Germinal center (tissue), 1 donor: ENCODE results near the gene UBASH3A.

ENCODE experiments used
- DNase-seq: peaks from one replicate; pipeline ENCODE4 v3.0.0; 2012; ENCODE audit warnings: mixed read lengths, low spot score

The UBASH3A gene

DNA sequence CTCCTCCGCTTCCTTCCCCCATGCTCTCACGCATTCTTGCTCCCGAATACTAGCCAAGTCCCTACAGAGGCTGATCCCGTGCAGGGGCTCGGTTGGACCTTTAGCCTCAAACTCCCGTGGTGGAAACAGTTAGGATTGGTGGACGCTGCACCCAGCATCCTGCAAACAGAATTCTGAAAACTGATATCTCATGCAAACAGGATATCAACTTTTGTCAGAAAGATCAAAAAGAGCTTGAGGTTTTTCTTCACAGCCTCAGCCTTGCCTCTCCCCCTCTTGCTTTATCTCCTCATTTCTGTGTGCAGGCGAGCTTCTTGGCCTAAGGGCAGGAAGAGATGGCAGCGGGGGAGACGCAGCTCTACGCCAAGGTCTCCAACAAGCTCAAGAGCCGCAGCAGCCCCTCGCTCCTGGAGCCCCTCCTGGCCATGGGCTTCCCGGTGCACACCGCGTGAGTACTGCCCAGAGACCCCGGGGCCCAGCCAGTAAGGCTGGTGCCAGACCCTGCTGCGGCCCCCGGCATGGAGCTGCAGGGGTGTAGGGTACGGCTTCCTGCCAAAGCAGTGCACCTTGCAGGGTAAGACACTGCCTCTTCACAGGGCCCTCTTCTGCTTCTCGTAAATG is at the start of gene UBASH3A:
Gene UBASH3A (plus strand): TSS at position 292 of the 621 bp plus-strand sequence. CDS start 44 bp downstream, at position 336.
- no peak for DNase-seq

- no peak for DNase-seq
Measured at GRCh38 chr21:42356046-42356445, 47.7 kb upstream of the UBASH3A start.

- no peak for DNase-seq
Measured at GRCh38 chr21:42356650-42357049, 47.1 kb upstream of the UBASH3A start.

DNA sequence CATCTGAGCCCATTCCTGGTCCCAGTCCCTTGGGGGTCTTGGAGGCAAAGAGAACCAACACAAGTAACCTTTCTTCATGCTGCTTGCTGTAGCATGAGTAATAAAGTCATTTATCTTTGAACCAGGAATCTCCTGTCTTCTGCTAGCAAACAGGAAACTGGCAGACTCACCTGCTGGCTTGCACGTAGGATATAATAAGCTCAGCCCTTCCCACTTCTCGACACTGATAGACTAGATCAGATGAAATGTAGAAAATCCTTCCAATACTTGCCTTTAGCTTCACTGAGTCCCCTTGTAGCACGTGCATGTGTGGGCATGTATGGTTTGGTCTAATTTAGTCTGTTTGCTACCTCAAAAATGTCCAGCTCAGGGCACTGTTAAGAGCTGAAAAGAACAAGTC is 46.4 kb upstream of the UBASH3A start:
- DNase-seq = no peak

- DNase-seq = no peak
Measured at GRCh38 chr21:42358261-42358660, 45.4 kb upstream of the UBASH3A start.

GRCh38 chr21:42358937-42359336 is 44.8 kb upstream of the UBASH3A start:
- no peak for DNase-seq

- DNase-seq = no peak
Measured at GRCh38 chr21:42360317-42360716, 43.4 kb upstream of the UBASH3A start.

- no peak for DNase-seq
Measured at GRCh38 chr21:42361286-42361685, 42.4 kb upstream of the UBASH3A start.

DNA sequence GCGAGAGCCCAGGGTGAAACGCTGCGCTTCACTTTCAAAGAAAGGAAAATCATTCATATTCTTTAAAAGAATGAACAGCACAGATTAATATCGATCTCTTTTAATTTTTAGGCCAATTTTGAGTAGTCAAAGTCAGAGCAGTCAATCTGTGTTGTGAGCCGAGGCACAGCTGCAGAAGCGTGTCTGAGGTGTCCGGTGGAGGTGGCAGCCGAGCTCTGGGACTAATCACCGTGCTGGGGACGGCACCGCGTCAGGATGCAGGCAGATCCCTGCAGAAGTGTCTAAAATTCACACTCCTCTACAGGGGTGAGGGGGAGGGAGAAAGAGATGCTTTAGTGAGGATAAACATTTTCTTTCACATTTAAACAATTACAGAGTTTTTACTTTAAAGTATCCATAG is 41.5 kb upstream of the UBASH3A start:
- no peak for DNase-seq

- DNase-seq = no peak
Measured at GRCh38 chr21:42362700-42363099, 41.0 kb upstream of the UBASH3A start.

GRCh38 chr21:42363312-42363711 is 40.4 kb upstream of the UBASH3A start:
- no peak for DNase-seq

DNA sequence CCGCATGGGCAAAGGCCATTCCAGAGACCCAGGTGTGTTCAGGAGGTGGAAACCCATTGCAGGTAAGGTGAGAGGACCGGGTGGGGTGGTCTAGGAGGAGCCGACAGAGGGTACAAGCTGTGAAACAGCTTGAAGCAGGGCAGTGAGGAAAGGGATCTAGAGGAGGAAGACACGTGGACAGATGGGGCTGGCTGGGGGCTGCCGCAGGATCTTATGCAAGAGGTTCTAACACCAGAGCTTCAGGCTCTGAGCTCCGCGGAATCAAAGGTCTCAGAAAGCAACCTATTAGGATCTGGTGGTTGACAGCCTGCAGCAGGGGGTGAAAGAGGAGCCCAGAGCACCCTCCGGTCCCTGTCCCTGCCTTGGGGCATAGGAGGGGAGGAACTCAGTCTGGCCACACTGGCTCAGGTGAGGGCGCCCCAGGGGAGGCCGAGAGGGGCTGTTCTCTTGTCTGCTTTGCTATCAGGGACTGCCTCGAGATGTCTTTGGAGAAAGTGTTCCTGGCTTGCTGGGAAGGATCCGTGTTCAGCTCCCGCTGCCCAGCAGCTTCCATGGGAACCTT is 39.3 kb upstream of the UBASH3A start:
- DNase-seq = no peak

DNA sequence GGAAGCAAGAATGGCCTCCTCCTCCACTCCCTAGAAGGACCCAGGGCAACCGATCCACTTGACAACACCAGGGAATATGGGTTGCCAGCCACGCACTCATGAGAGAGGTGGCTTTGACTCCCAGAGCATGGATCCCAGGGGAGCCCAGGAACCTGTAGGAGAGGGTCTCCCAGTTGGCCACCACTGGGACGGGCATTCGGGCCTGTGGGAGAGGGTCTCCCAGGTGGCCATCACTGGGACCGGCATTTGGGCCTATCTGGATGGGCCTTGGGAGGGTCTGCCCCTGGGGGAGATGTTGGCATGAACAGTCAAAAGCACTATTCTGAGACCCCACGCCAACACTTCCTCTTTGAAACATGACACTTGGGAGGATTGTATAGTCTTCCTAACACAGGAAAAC is 37.9 kb upstream of the UBASH3A start:
- DNase-seq = no peak

- DNase-seq = no peak
Measured at GRCh38 chr21:42366292-42367010, 37.3 kb upstream of the UBASH3A start, which contains the start of gene TFF1. TSS of gene TFF1 (minus strand) at chr21:42366535. CDS start at chr21:42366495, 40 bp downstream.

GRCh38 chr21:42367367-42368165 is 36.1 kb upstream of the UBASH3A start:
- DNase-seq = no peak

- DNase-seq = no peak
Measured at GRCh38 chr21:42369821-42370220, 33.9 kb upstream of the UBASH3A start.

- DNase-seq = no peak
Measured at GRCh38 chr21:42370894-42371654, 32.6 kb upstream of the UBASH3A start.

GRCh38 chr21:42373196-42373907 is 30.4 kb upstream of the UBASH3A start:
- no peak for DNase-seq

DNA sequence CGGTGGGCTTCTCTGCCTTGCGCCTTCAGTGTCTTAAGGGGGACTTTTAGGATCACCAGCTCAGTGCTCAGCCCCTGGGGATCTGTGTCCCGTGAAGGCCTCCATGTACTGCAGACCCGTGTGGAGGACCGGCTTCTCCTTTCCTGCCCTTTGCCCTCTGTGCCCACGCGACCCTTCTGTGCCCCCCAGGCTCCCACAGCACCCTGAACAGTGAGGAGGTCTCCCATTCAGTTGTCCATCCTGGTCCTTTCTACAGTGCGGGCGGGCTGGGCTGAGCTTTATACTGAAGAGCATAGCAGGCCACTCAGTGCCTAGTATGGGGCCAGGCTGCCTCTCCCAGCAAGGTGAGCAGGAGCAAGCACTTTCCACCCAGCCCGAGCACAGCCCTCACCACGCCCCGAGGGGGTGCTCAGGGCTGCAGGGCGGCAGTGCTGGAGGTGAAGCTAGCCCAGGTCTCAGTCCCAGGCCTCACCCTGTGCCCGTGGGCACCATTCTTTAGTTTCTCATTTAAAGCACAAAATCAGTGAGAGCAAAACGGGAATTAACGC is 29.7 kb upstream of the UBASH3A start:
- no peak for DNase-seq

DNA sequence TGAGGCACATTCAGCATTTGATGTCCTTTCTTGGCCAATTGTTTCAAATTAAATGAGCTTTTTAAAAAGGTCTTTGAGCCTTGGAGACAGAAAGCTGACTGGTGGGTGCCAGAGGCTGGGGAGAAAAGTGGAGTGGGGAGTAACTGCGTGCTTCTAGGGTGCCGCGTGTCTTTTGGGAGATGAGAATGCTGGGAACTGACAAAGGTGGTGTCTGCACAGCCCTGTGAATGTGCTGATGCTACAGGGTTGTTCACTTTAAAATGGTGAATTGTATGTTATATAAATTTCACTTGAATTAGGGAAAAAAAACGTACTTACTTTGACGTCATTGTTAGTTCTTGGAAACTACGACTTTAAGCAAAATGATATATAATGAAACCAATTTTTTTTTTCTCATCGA is 29.2 kb upstream of the UBASH3A start:
- DNase-seq = no peak
